Heart left ventricle (tissue), 16 donors: ENCODE data around the gene LYZL2. TPM values are rescaled to one million over a fixed set of nuclear protein-coding genes. Genes with fewer than 3 reads are reported as not detected.
"Not testable (repeated sequence)": the region's sequence is repeated elsewhere in the genome, so short reads cannot be mapped to it uniquely, and the experiment has no call there.

Experiments used
- ATAC-seq, 4 donors: fragments of 200-7000 bp; cut with Tn5 transposase; one replicate each; pipeline ENCODE4 v1.9.1; 2020 to 2022; ENCODE audit warnings: moderate library complexity in 4 of 4, mild to moderate bottlenecking in 3 of 4, moderate number of reproducible peaks in 1 of 4
- DNase-seq, 5 donors: peaks; one replicate each; pipeline ENCODE4 v3.0.0-alpha.2; 2020
- H3K27ac ChIP-seq, 12 donors: fragments of 200-600 bp; sonication (generic) in 4 of 12; one replicate each; pipeline versions ENCODE4 v1.5.0 to v1.8.0; 2016 to 2022; ENCODE audit warnings: mild to moderate bottlenecking in 2 of 12
- H3K27me3 ChIP-seq, 9 donors: fragments of 200-600 bp; sonication (generic) in 2 of 9; one replicate each; pipeline versions ENCODE4 v1.5.1 to v1.8.0; 2016 to 2022; ENCODE audit warnings: mild to moderate bottlenecking in 3 of 9
- H3K36me3 ChIP-seq, 9 donors: fragments of 200-600 bp; sonication (generic) in 2 of 9; one replicate each; pipeline versions ENCODE4 v1.5.0 to v1.8.0; 2018 to 2022; ENCODE audit warnings: mild to moderate bottlenecking in 2 of 9
- H3K4me1 ChIP-seq, 12 donors: fragments of 200-600 bp; sonication (generic) in 4 of 12; one replicate each; pipeline versions ENCODE4 v1.5.0 to v1.8.0; 2016 to 2022; ENCODE audit warnings: mild to moderate bottlenecking in 3 of 12
- H3K4me3 ChIP-seq, 12 donors: fragments of 200-600 bp; sonication (generic) in 4 of 12; one replicate each; pipeline versions ENCODE4 v1.5.0 to v1.8.0; 2017 to 2022; ENCODE audit warnings: mild to moderate bottlenecking in 9 of 12, moderate library complexity in 4 of 12
- H3K9me3 ChIP-seq, 12 donors: fragments of 200-600 bp; sonication (generic) in 4 of 12; one replicate each; pipeline versions ENCODE4 v1.5.0 to v1.8.0; 2016 to 2022; ENCODE audit warnings: mild to moderate bottlenecking in 1 of 12
- POLR2A ChIP-seq, 2 donors: fragments of 450-650 bp; IDR thresholded peaks; one replicate each; pipeline ENCODE4 v1.6.1; 2017; ENCODE audit warnings: antibody characterized with exemption in 2 of 2, mild to moderate bottlenecking in 2 of 2, moderate library complexity in 2 of 2
- WGBS, 4 donors: extraction: QIAGEN DNeasy Blood & Tissue Kit in 2 of 4; methylation state at CpG; one replicate each; pipeline versions ENCODE4 v1.1.5 to v1.1.7; 2013 to 2018; 5-methylcytosine and 5-hydroxymethylcytosine counted together
- intact Hi-C, 10 donors: fragments of 100-400 bp; cut with DNase I; formaldehyde crosslinking; loops; one replicate each; pipeline versions ENCODE4 v1.11.1 to v1.14.2; 2022
- polyA plus RNA-seq, 2 donors: library from polyadenylated mRNA; stranded (reverse); fragments of 200-250 nt; gene quantifications; one replicate each; pipeline ENCODE4 v1.2.3, GENCODE V29; 2013
- total RNA-seq, 9 donors: library from RNA; depleted of rRNA in 2 of 9; stranded (reverse); fragments of >200 nt in 2 of 9; fragmentation: NEBNext Ultra II Directional in 3 of 9; extraction: Animal tissue kit (Norgen Biotek cat#: 25700) in 3 of 9; gene quantifications; one replicate each; pipeline versions ENCODE4 v1.1.0 to v1.2.4, GENCODE V29; 2016 to 2023
- TF ChIP-seq, protein P1 (sequence below), 12 donors: fragments of 200-600 bp; sonication (generic) in 4 of 12; IDR thresholded peaks; one replicate each; pipeline versions ENCODE4 v1.5.0 to v1.8.0; 2018 to 2022; ENCODE audit warnings: antibody characterized with exemption in 12 of 12, mild to moderate bottlenecking in 5 of 12
- donor health status: ischemic (EF 13 %, LVEDD 7.1; RV severe dilation, severe dysfunction).
- donor health status: healthy with polysubstance abuse.
- donor health status: DM: no; HTN: yes; CAD: no.
- donor health status: DM: no; HTN: no; CAD: no.
- donor health status: ischemic (EF 25% LVEDD 6.9; RV normal size, moderate dysfunction).
- donor health status: ischemic (EF 25% LVEDD 5.7; RV mildly dilated, moderate dysfunction).
- donor health status: healthy.
- donor health status: DM: yes; HTN: yes; CAD: no.
- donor health status: ischemic (EF 35%, LVEDD 5.7; RV mildly dilated, moderate dysfunction).
- donor health status: nonischemic (EF 11% LVEDD 7.7; RV severe dilation, severe dysfunction).
- donor health status: DM: yes; HTN: yes; CAD: no.
- donor health status: PGD.
- donor health status: ischemic (EF 29% LVEDD 5.4; RV normal size, mild dysfunction).
- donor health status: nonischemic (EF 23%, LVEDD 6.1; RV moderate dilation, normal function).

LYZL2 gene
- total and polyA plus RNA-seq, 11 donors = not detected

GRCh38 chr10:30606313-30606712 lies 23.2 kb downstream of the LYZL2 start:
- no peak for ATAC-seq
- TF ChIP-seq, protein P1, sequence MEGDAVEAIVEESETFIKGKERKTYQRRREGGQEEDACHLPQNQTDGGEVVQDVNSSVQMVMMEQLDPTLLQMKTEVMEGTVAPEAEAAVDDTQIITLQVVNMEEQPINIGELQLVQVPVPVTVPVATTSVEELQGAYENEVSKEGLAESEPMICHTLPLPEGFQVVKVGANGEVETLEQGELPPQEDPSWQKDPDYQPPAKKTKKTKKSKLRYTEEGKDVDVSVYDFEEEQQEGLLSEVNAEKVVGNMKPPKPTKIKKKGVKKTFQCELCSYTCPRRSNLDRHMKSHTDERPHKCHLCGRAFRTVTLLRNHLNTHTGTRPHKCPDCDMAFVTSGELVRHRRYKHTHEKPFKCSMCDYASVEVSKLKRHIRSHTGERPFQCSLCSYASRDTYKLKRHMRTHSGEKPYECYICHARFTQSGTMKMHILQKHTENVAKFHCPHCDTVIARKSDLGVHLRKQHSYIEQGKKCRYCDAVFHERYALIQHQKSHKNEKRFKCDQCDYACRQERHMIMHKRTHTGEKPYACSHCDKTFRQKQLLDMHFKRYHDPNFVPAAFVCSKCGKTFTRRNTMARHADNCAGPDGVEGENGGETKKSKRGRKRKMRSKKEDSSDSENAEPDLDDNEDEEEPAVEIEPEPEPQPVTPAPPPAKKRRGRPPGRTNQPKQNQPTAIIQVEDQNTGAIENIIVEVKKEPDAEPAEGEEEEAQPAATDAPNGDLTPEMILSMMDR (IDR thresholded peaks at IDR 0.05) = no peak
- no peak for TF ChIP-seq POLR2A (IDR thresholded peaks at IDR 0.05)
- no peaks in the 10 kb centered on the region for H3K9me3 ChIP-seq
- no peaks in the 10 kb centered on the region for H3K27me3 ChIP-seq
- WGBS, 4 donors = 75 to 85% (median 84%) methylated on average over 5 of the region's 5 CpGs
- H3K36me3 ChIP-seq = no peaks in the 10 kb centered on the region
- no peak for DNase-seq
- no peak overlapping the region for H3K27ac ChIP-seq
- peaks cover 0 to 12% (median 0%) of the 10 kb centered on the region in 12 donors for H3K4me1 ChIP-seq
- no peak overlapping the region for H3K4me3 ChIP-seq
- intact Hi-C loops = loop anchor here in 1 of 10 donors (2.0 kb wide), 1 partner anchor 20 kb away; no protein-coding TSS in a partner anchor

GRCh38 chr10:30605341-30606121 lies 24.0 kb downstream of the LYZL2 start:
- WGBS, 4 donors = 27 to 41% (median 32%) methylated on average over 15 to 16 of the region's 16 CpGs
- H3K27me3 ChIP-seq, H3K27ac ChIP-seq, H3K36me3 ChIP-seq, H3K4me3 ChIP-seq, H3K9me3 ChIP-seq: not testable (repeated sequence)
- intact Hi-C loops = loop anchor here in 1 of 10 donors (2.0 kb wide), 1 partner anchor 19 kb away; no protein-coding TSS in a partner anchor
- ATAC-seq (peak in 3 of 4 donors; percentile 31 to 83 (median 73)), DNase-seq (peak in 1 of 5 donors; percentile 46)
- H3K4me1 ChIP-seq = peaks cover 0 to 12% (median 0%) of the 10 kb centered on the region in 12 donors

- Histone ChIP-seq H3K27me3 (no peaks in the 10 kb centered on the region), H3K36me3 (no peaks in the 10 kb centered on the region), H3K4me1 (peaks cover 0 to 12% (median 0%) of the 10 kb centered on the region in 12 donors), H3K4me3 (no peak overlapping the region), H3K9me3 (no peaks in the 10 kb centered on the region), H3K27ac (no peak overlapping the region)
- 96 to 100% (median 97%) methylated on average over 3 of the region's 3 CpGs for WGBS, 4 donors
- intact Hi-C loops = no loop called here
- no peak for TF ChIP-seq POLR2A (IDR thresholded peaks at IDR 0.05)
- TF ChIP-seq, protein P1 (IDR thresholded peaks at IDR 0.05) = no peak
- ATAC-seq = no peak
- no peak for DNase-seq
Measured at GRCh38 chr10:30603589-30603988, 26.0 kb downstream of the LYZL2 start.

DNA sequence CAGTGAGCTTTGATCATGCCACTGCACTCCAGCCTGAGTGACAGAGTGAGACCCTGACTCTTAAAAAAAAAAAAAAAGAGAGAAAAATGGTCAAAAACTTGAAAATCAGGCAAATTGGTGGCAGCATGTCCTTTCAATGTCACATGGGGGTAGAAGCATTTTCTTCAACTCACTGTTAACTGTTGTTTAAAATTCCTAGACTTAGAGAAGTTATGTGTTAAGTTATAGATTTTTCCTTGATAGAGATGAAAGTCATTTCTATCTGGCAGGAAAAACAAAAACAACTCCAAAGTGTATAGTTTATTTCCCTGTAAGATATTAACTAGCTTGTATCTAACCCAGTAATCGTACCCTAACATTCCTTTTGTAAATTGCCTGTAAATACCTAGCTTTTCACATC lies 26.8 kb downstream of the LYZL2 start:
- intact Hi-C loops = no loop called here
- H3K36me3 ChIP-seq = no peaks in the 10 kb centered on the region
- H3K4me3 ChIP-seq = no peak overlapping the region
- no peaks in the 10 kb centered on the region for H3K27me3 ChIP-seq
- WGBS, 4 donors = 42 to 98% (median 96%) methylated on average over 1 of the region's 1 CpG
- TF ChIP-seq POLR2A (IDR thresholded peaks at IDR 0.05) = no peak
- TF ChIP-seq, protein P1 (IDR thresholded peaks at IDR 0.05) = no peak
- H3K4me1 ChIP-seq = peaks cover 0 to 12% (median 0%) of the 10 kb centered on the region in 12 donors
- no peaks in the 10 kb centered on the region for H3K9me3 ChIP-seq
- no peak for DNase-seq
- no peak overlapping the region for H3K27ac ChIP-seq
- ATAC-seq = no peak
